HG02973 (cell line): ENCODE data around the gene KRT14.
"Not testable (repeated sequence)": the region's sequence is repeated elsewhere in the genome, so short reads cannot be mapped to it uniquely, and the experiment has no call there.

Experiments
- ATAC-seq: cut with Tn5 transposase; IDR thresholded peaks from one replicate; pipeline ENCODE4 v1.9.1; 2021; ENCODE audit warnings: moderate library complexity; ENCODE audit not compliant: unreplicated experiment

The KRT14 gene

GRCh38 chr17:41623184-41623861 lies 36.6 kb upstream of the KRT14 start:
- not testable (repeated sequence) for ATAC-seq

GRCh38 chr17:41622340-41623183 lies 35.9 kb upstream of the KRT14 start:
- not testable (repeated sequence) for ATAC-seq

GRCh38 chr17:41621916-41622315 lies 35.2 kb upstream of the KRT14 start:
- no peak for ATAC-seq

- ATAC-seq: not testable (repeated sequence)
Observed at GRCh38 chr17:41621435-41621817, 34.7 kb upstream of the KRT14 start.

GRCh38 chr17:41620583-41621434 lies 34.1 kb upstream of the KRT14 start:
- no peak for ATAC-seq

GRCh38 chr17:41619927-41620582 lies 33.4 kb upstream of the KRT14 start:
- ATAC-seq: not testable (repeated sequence)

GRCh38 chr17:41619036-41619926 lies 32.6 kb upstream of the KRT14 start:
- ATAC-seq: no peak

GRCh38 chr17:41618341-41619035 lies 31.8 kb upstream of the KRT14 start:
- no peak for ATAC-seq

- ATAC-seq: no peak
Observed at GRCh38 chr17:41617698-41618097, 31.0 kb upstream of the KRT14 start.

GRCh38 chr17:41617136-41617535 lies 30.4 kb upstream of the KRT14 start:
- no peak for ATAC-seq

- not testable (repeated sequence) for ATAC-seq
Observed at GRCh38 chr17:41616486-41616885, 29.8 kb upstream of the KRT14 start.

- no peak for ATAC-seq
Observed at GRCh38 chr17:41615454-41615853, 28.8 kb upstream of the KRT14 start.

- not testable (repeated sequence) for ATAC-seq
Observed at GRCh38 chr17:41614767-41615166, 28.1 kb upstream of the KRT14 start.

GRCh38 chr17:41614098-41614497 lies 27.4 kb upstream of the KRT14 start:
- no peak for ATAC-seq

- no peak for ATAC-seq
Observed at GRCh38 chr17:41613277-41614082, 26.8 kb upstream of the KRT14 start.

- not testable (repeated sequence) for ATAC-seq
Observed at GRCh38 chr17:41612376-41613160, 25.9 kb upstream of the KRT14 start, which contains the start of gene KRT16. KRT16 (minus strand) TSS chr17:41612767; CDS start chr17:41612688, 79 bp downstream.

GRCh38 chr17:41610965-41611640 lies 24.4 kb upstream of the KRT14 start:
- ATAC-seq: no peak
